ENCODE data around the gene DYNLRB2. TPM values are rescaled to one million over a fixed set of nuclear protein-coding genes. Genes with fewer than 3 reads are reported as not detected.

Gene DYNLRB2
- total RNA-seq, 6 experiments from 2014 or later, result 0.47 to 0.64 TPM; not detected in 4

GRCh38 chr16:80573700-80574120 lies 32.9 kb downstream of the DYNLRB2 start:
- Histone ChIP-seq H3K36me3 (no peaks in the 10 kb centered on the region), H3K4me3 (no peak overlapping the region), H3K4me1 (peaks cover 0 to 25% (median 4%) of the 10 kb centered on the region in 4 donors), H3K9me3 (no peaks in the 10 kb centered on the region), H3K27ac (no peak overlapping the region), H3K27me3 (no peaks in the 10 kb centered on the region)
- DNase-seq (no peak), ATAC-seq (no peak)
- WGBS (ENCODE audit: insufficient coverage, low coverage, low lambda C conversion rate, missing lambda C conversion rate), result 67% methylated on average over 1 of the region's 6 CpGs
- intact Hi-C loops (cut with DNase I), result no loop called here
- TF ChIP-seq CTCF (IDR thresholded peaks at IDR 0.05) (no peak), POLR2A (IDR thresholded peaks at IDR 0.05) (no peak)

- DNase-seq (no peak), ATAC-seq (no peak)
- Histone ChIP-seq H3K27me3 (no peaks in the 10 kb centered on the region), H3K9me3 (no peaks in the 10 kb centered on the region), H3K27ac (no peak overlapping the region), H3K4me3 (no peak overlapping the region), H3K4me1 (peaks cover 0 to 11% (median 4%) of the 10 kb centered on the region in 4 donors), H3K36me3 (no peaks in the 10 kb centered on the region)
- 89% methylated on average over 1 of the region's 1 CpG for WGBS (ENCODE audit: insufficient coverage, low coverage, low lambda C conversion rate, missing lambda C conversion rate)
- TF ChIP-seq POLR2A (IDR thresholded peaks at IDR 0.05), result no peak
- intact Hi-C loops (cut with DNase I), result no loop called here
Measured at GRCh38 chr16:80576343-80576912, 35.6 kb downstream of the DYNLRB2 start.

GRCh38 chr16:80577485-80578280 lies 36.9 kb downstream of the DYNLRB2 start:
- H3K4me1 ChIP-seq, result peaks cover 0 to 11% (median 4%) of the 10 kb centered on the region in 4 donors
- WGBS (ENCODE audit: insufficient coverage, low coverage, low lambda C conversion rate, missing lambda C conversion rate), result 28% methylated on average over 6 of the region's 11 CpGs
- H3K27me3 ChIP-seq, result no peaks in the 10 kb centered on the region
- TF ChIP-seq CTCF (IDR thresholded peaks at IDR 0.05) (no peak), POLR2A (IDR thresholded peaks at IDR 0.05) (no peak)
- ATAC-seq (peak; percentile 63 to 76 (median 72)), DNase-seq (peak in 1 of 3 donors; percentile 35)
- H3K36me3 ChIP-seq, result no peaks in the 10 kb centered on the region
- H3K9me3 ChIP-seq, result no peaks in the 10 kb centered on the region
- intact Hi-C loops (cut with DNase I), result no loop called here
- H3K4me3 ChIP-seq, result no peak overlapping the region
- no peak overlapping the region for H3K27ac ChIP-seq

GRCh38 chr16:80580109-80580832 lies 39.5 kb downstream of the DYNLRB2 start:
- Histone ChIP-seq H3K27me3 (no peaks in the 10 kb centered on the region), H3K4me3 (no peak overlapping the region)

More at GRCh38 chr16:80580109-80580832, 39.5 kb downstream of the DYNLRB2 start:
- ATAC-seq (no peak), DNase-seq (no peak)
- WGBS (ENCODE audit: insufficient coverage, low coverage, low lambda C conversion rate, missing lambda C conversion rate), result 71% methylated on average over 6 of the region's 10 CpGs
- Histone ChIP-seq H3K36me3 (no peaks in the 10 kb centered on the region), H3K9me3 (no peaks in the 10 kb centered on the region), H3K27ac (no peak overlapping the region), H3K4me1 (peaks cover 0 to 11% (median 4%) of the 10 kb centered on the region in 4 donors)
- intact Hi-C loops (cut with DNase I), result no loop called here
- TF ChIP-seq CTCF (IDR thresholded peaks at IDR 0.05), result no peak
- TF ChIP-seq POLR2A (IDR thresholded peaks at IDR 0.05), result no peak
